Stomach (tissue), 4 donors: ENCODE data around the gene RANBP6.

Experiments used
- EP300 ChIP-seq: sonication (generic); formaldehyde crosslinking; IDR thresholded peaks from one replicate; pipeline ENCODE4 v1.6.1; 2017; ENCODE audit warnings: antibody characterized with exemption
- POLR2A ChIP-seq, 4 donors: fragments of 450-650 bp; IDR thresholded peaks; one replicate each; pipeline ENCODE4 v1.6.1; 2016; ENCODE audit warnings: antibody characterized with exemption in 4 of 4, control low read depth in 2 of 4, mild to moderate bottlenecking in 1 of 4, moderate library complexity in 1 of 4
- TF ChIP-seq, protein P1 (sequence below), 7 experiments: fragments of 450-650 bp in 4 of 7; fragments of 200-600 bp in 3 of 7; sonication (generic) in 3 of 7; IDR thresholded peaks; one replicate each; pipeline ENCODE4 v1.5.1; 2016 to 2019; ENCODE audit warnings: antibody characterized with exemption in 7 of 7, control low read depth in 2 of 7, mild to moderate bottlenecking in 1 of 7

- TF ChIP-seq, protein P1, sequence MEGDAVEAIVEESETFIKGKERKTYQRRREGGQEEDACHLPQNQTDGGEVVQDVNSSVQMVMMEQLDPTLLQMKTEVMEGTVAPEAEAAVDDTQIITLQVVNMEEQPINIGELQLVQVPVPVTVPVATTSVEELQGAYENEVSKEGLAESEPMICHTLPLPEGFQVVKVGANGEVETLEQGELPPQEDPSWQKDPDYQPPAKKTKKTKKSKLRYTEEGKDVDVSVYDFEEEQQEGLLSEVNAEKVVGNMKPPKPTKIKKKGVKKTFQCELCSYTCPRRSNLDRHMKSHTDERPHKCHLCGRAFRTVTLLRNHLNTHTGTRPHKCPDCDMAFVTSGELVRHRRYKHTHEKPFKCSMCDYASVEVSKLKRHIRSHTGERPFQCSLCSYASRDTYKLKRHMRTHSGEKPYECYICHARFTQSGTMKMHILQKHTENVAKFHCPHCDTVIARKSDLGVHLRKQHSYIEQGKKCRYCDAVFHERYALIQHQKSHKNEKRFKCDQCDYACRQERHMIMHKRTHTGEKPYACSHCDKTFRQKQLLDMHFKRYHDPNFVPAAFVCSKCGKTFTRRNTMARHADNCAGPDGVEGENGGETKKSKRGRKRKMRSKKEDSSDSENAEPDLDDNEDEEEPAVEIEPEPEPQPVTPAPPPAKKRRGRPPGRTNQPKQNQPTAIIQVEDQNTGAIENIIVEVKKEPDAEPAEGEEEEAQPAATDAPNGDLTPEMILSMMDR (IDR thresholded peaks at IDR 0.05) = no peak
- TF ChIP-seq POLR2A (IDR thresholded peaks at IDR 0.05) (no peak), EP300 (no peak)
These were observed 15.9 kb downstream of the RANBP6 start for GRCh38 chr9:5999443-6000101.
